Activated CD4-positive, alpha-beta T cell treated with anti-CD3 and anti-CD28 coated beads for 24 hours (primary cell): Measurements from ENCODE around the gene LTBP4.
"Not testable (repeated sequence)": the region's sequence is repeated elsewhere in the genome, so short reads cannot be mapped to it uniquely, and the experiment has no call there.

Experiments used
- DNase-seq, 2 donors: peaks; one replicate each; pipeline ENCODE4 v3.0.0-alpha.2; 2020; ENCODE audit warnings: low read depth in 2 of 2

Gene LTBP4

DNA sequence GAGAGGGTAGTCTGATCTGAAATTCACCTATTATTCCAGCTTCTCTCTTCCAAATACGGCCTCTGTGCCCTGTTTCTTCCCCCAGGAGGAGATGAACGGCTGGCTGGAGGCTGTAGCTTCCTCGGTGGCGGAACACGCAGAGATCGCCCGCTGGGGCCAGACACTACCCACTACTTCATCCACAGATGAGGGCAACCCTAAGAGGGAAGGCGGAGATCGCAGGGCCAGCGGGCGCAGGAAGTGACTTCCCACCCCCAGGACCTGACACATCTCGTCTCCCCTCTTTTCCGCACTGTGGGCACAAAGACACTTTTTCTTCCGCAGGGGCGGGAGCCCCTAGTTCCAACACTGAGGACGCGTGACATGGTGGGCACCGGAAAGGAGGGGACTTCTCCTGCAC lies 25.8 kb upstream of the LTBP4 start:
- no peak for DNase-seq

DNA sequence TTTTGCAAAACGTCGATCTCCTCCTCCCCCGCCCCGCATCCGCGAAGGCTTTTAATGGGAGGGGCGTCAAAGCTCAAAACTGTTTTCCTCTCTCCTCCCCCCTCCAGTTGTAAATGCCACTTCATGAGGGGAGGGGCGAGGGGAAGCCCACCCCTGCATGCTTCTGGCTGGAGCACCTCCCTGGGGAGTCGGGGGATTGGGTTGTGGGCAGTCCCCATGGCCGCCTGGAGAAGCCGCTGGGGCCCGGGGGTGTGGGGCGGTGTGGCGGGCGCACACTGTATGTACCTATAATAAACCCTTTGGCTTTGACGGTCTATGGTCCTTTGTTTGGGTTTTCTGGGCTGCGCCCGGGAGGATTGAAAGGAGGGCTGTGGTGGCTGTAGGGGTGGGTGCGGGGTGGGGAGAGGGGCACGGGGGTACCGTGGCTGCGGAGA lies 25.0 kb upstream of the LTBP4 start:
- no peak for DNase-seq

- peak; percentile 90 for DNase-seq
These were observed 24.4 kb upstream of the LTBP4 start, which contains the start of gene SHKBP1 for GRCh38 chr19:40576585-40577451. Gene SHKBP1 (plus strand): TSS chr19:40576873. CDS start chr19:40576900, 27 bp downstream.

GRCh38 chr19:40578442-40578908 lies 22.7 kb upstream of the LTBP4 start:
- no peak for DNase-seq

GRCh38 chr19:40580619-40581018 lies 20.6 kb upstream of the LTBP4 start:
- DNase-seq: no peak

DNA sequence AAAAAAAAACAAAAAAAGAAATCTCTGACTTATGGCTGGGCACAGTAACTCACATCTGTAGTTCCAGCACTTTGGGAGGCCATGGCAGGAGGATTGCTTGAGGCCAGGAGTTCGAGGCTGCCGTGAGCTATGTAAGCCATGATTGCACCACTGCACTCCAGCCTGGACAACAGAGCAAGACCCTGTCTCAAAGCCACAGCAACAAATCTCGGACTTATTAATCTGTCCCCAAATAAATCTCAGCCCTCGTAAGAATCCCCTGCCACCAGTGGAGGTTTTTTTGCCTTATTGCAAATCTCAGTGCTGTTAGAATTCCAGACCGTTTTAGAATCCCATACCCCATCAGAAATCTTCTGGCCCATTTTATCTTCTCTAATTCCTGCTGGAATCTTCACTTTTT lies 19.6 kb upstream of the LTBP4 start:
- no peak for DNase-seq

- no peak for DNase-seq
These were observed 18.7 kb upstream of the LTBP4 start for GRCh38 chr19:40582467-40582866.

GRCh38 chr19:40583283-40583682 lies 17.9 kb upstream of the LTBP4 start:
- DNase-seq: no peak

GRCh38 chr19:40584007-40584406 lies 17.2 kb upstream of the LTBP4 start:
- DNase-seq: no peak

GRCh38 chr19:40585241-40585981 lies 15.8 kb upstream of the LTBP4 start:
- no peak for DNase-seq

DNA sequence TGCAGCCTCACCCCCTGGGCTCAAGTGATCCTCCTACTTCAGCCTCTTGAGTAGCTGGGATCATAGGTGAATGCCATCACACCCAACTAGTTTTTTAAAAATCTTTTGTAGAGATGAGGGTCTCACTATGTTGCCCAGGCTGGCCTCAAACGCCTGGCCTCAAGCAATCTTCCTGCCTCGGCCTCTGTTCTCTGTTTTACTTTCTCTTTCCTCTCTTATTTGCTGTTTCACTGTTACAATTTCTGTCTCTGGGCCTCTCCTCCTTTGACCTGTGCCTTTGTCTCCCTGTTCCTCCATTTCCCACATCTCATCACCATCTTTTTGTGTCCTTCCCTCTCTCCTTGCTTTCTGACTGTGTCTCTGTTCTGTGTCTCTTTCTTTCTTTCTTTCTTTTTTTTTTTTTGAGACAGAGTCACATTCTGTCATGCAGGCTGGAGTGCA lies 15.2 kb upstream of the LTBP4 start:
- DNase-seq: no peak

DNA sequence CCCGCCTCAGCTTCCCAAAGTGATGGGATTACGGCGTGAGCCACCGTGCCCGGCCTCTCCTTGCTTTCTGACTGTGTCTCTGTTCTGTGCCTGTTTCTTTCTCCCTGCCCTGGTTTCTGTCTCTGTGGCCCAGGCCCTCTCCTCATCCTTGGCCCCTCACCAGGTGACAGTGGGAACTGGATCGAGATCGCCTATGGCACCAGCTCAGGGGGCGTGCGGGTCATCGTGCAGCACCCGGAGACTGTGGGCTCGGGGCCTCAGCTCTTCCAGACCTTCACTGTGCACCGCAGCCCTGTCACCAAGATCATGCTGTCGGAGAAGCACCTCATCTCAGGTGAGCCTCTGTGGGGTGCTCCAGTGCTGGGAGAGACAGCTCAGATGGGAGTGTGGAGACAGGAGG lies 14.6 kb upstream of the LTBP4 start:
- DNase-seq: no peak

- no peak for DNase-seq
These were observed 12.9 kb upstream of the LTBP4 start for GRCh38 chr19:40588110-40588854.

GRCh38 chr19:40588926-40589569 lies 12.1 kb upstream of the LTBP4 start:
- DNase-seq: no peak

- DNase-seq: no peak
These were observed 11.4 kb upstream of the LTBP4 start for GRCh38 chr19:40589591-40590429.

GRCh38 chr19:40590464-40591265 lies 10.5 kb upstream of the LTBP4 start:
- no peak for DNase-seq

DNA sequence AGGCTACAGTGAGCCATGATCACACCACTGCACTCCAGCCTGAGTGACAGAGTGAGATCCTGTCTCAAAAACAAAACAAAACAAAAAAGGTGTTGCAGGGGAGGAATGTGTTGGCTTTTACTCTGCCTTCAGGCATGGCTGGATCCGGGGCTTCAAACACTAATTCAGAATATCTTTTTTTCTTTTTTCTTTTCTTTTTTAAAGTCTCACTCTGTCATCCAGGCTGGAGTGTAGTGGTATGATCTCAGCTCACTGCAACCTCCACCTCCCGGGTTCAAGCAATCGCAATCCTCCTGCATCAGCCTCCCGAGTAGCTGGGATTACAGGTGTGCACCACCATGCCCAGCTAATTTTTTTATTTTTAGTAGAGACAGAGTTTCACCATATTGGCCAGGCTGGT lies 9.4 kb upstream of the LTBP4 start:
- DNase-seq: not testable (repeated sequence)

- DNase-seq: no peak
These were observed 9.0 kb upstream of the LTBP4 start for GRCh38 chr19:40592170-40592569.

DNA sequence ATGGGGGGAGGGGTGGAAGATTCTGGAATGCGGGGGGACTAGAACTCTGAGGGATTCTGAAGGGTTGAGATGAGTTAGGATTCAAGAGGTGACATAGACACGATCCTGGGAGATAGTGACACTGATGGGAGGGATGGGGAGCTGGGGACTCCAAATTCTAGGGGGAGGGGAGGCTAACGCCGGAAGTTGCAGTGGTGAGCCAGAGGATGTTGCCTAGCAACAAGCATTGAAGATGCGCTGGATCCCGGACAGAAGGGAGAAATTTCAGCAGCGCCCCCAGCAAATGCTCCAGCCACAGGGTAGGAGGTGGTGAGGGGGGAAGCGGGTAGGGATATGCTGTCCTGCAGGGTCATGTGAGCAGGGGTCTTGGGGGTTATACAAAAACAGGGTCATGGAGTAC lies 6.9 kb upstream of the LTBP4 start:
- no peak for DNase-seq

DNA sequence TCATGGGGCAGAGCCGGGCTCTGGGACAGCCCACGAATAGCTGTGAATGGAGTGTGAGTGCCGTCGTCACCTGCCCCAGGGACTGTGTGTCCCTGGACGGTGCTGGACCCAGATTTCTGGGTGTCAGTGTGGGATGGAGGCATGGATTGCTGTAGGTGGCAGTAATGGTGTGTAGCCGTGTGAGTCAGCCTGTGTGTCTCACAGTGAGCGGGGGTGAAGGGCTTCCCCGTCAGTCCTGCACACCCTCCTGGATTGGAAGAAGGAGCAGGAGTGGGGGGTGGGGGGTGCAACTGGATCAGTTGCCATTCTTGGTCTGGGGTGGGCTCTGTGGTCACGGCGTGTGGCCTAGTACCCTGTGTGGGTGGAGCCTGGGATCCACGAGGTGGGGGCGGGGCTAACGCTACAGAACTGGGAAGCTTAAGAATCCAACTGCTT lies 6.5 kb upstream of the LTBP4 start:
- no peak for DNase-seq
